ENCODE data around the gene AGAP1.

AGAP1 gene

DNA sequence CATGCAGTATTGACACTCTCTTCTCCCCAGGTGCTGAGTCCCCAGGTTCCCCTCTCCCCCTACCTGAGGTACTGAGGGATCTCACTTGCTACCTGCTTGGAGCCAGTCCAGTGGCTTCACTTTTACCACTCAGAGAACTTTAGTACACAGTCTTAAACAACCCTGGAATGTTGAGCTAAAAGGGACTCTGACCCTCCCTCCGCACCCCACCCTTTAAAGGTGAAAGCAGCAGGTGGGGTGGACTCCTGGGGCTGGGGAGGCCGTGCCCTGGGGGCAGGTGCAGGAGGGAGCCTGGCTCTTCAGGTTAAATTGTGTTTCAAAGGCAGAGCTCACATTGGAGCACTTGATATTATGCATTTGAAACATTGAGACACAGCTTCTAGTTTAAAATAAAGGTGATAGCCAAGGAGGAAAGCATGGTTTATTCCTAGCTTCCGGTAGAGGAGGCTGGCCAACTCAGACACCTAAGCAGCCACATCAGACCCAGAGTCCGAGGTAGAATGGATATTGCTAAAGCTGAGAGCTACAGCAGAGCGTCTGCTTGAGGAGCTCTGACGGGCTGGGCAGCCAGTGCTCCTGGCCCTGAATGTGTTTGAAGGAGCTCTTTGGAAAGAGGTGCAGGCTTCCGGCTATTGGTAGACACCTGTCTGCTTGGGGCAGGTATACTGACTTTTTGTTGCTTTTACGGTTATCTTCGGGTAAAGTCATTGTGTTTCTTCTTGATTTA is 196.4 kb downstream of the AGAP1 start:
- TF ChIP-seq REST (IDR thresholded peaks at IDR 0.05; ENCODE audit: insufficient read depth in 1 of 2, low read depth in 2 of 2, low read length in 2 of 2) (no peak), TAF1 (IDR thresholded peaks at IDR 0.05; ENCODE audit: borderline replicate concordance, insufficient read depth, low read length) (no peak), POLR2AphosphoS5 (IDR thresholded peaks at IDR 0.05; ENCODE audit: low read depth, low read length) (no peak), FOXP2 (optimal IDR thresholded peaks at IDR 0.05; ENCODE audit: borderline replicate concordance, extremely low read depth, extremely low read length, insufficient read depth) (no peak), SIN3A (IDR thresholded peaks at IDR 0.05; ENCODE audit: borderline replicate concordance, insufficient read depth, low read length) (no peak)

DNA sequence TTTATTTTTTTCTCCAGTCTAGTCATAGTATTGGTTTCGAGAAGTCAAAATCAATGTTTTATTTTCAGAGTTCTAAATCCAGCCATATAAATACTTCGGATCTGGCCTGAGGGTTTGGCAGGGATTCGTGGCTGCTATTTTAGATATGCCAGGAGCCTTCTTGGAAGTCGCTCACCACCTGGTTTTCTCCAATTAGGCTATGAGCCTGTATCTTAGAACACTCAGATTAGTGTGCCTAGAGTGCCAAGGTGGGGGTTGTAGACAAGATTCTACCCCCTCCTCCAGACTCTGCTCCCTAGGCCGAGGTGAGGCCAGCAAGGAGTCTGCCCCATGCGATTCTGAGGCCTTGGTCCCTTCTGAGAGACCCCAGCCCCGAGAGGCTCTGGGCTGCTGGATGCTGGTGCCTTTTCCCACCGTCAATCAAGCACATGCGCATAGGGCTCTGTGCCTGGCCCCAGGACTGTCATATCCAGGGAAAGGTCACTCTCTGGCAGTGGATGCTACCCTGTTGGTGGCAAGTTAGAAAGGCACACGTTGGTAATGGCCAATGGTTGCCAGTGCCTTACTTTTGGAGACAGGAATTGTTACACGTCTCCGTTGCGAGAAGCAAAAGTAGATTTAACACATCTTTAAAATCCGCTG is 197.1 kb downstream of the AGAP1 start:
- no peak for TF ChIP-seq POLR2AphosphoS5 (IDR thresholded peaks at IDR 0.05; ENCODE audit: low read depth, low read length)
- TF ChIP-seq TAF1 (IDR thresholded peaks at IDR 0.05; ENCODE audit: borderline replicate concordance, insufficient read depth, low read length), result no peak
- TF ChIP-seq SIN3A (IDR thresholded peaks at IDR 0.05; ENCODE audit: borderline replicate concordance, insufficient read depth, low read length), result no peak
- no peak for TF ChIP-seq FOXP2 (optimal IDR thresholded peaks at IDR 0.05; ENCODE audit: borderline replicate concordance, extremely low read depth, extremely low read length, insufficient read depth)
- no peak for TF ChIP-seq REST (IDR thresholded peaks at IDR 0.05; ENCODE audit: insufficient read depth in 1 of 2, low read depth in 2 of 2, low read length in 2 of 2)

GRCh38 chr2:235692076-235692475 is 198.2 kb downstream of the AGAP1 start:
- TF ChIP-seq TAF1 (IDR thresholded peaks at IDR 0.05; ENCODE audit: borderline replicate concordance, insufficient read depth, low read length), result no peak
- TF ChIP-seq REST (IDR thresholded peaks at IDR 0.05; ENCODE audit: insufficient read depth in 1 of 2, low read depth in 2 of 2, low read length in 2 of 2), result no peak
- no peak for TF ChIP-seq POLR2AphosphoS5 (IDR thresholded peaks at IDR 0.05; ENCODE audit: low read depth, low read length)
- TF ChIP-seq FOXP2 (optimal IDR thresholded peaks at IDR 0.05; ENCODE audit: borderline replicate concordance, extremely low read depth, extremely low read length, insufficient read depth), result no peak
- no peak for TF ChIP-seq SIN3A (IDR thresholded peaks at IDR 0.05; ENCODE audit: borderline replicate concordance, insufficient read depth, low read length)

DNA sequence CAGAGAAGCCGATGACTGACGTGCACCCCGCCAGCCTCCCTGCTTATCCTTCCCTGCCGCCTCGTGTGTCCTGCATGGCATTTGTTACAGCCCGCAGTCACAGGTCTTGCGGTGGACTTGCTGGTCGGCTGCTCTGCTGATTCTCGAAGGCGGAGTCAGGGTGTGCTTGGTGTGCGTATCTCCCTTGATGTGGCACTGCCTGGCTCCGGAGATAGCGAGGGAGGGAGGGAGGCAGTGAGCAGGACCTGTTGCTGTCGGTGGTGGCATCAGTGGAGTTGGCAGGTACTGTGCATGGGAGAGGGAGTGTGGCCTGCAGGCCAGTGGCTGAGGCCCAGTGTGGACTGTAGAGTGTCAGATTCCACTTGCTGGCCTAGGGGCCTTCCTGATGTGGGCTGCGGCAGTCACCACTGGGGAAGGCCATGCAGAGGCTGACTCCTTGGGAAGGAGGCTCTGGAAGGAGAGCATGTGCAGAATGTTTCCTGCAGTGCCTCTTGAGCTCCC is 198.9 kb downstream of the AGAP1 start:
- TF ChIP-seq FOXP2 (optimal IDR thresholded peaks at IDR 0.05; ENCODE audit: borderline replicate concordance, extremely low read depth, extremely low read length, insufficient read depth), result no peak
- TF ChIP-seq SIN3A (IDR thresholded peaks at IDR 0.05; ENCODE audit: borderline replicate concordance, insufficient read depth, low read length), result no peak
- TF ChIP-seq REST (IDR thresholded peaks at IDR 0.05; ENCODE audit: insufficient read depth in 1 of 2, low read depth in 2 of 2, low read length in 2 of 2), result no peak
- TF ChIP-seq POLR2AphosphoS5 (IDR thresholded peaks at IDR 0.05; ENCODE audit: low read depth, low read length), result no peak
- no peak for TF ChIP-seq TAF1 (IDR thresholded peaks at IDR 0.05; ENCODE audit: borderline replicate concordance, insufficient read depth, low read length)
